ENCODE data around the gene FMN2.

FMN2 gene

GRCh38 chr1:240462277-240462676, 370.6 kb downstream of the FMN2 start:
- DNase-seq, result no peak

DNA sequence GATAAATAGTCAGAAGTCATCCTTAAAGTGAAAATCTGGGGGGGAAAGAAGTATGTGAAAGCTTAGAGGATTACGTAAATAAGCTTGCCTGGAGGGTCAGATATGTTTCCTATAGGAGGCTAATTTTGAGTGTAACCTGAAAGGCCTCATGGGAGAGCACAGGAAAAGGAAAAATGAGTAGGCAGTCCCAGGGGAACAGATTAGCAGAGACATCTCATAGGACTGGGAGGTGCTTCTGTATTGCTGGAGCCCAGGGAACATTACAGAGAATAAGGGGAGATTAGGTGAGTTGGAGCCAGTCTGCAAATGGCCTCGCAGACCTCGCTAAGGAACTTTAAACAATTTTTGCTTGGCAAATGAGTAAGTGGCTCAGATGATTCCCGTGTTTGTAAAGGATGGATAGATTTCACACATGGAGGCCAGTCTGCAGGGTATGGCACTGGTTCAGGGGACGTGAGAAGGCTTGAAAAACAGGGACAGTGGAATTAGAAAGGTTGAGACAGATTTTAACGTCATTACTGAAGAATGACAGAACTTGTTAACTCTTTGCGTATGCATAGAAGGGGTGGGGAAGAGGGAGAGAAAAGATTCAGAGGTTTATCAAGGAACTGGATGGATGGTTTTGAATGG, 371.2 kb downstream of the FMN2 start:
- no peak for DNase-seq

GRCh38 chr1:240464099-240464498, 372.4 kb downstream of the FMN2 start:
- DNase-seq, result no peak

DNA sequence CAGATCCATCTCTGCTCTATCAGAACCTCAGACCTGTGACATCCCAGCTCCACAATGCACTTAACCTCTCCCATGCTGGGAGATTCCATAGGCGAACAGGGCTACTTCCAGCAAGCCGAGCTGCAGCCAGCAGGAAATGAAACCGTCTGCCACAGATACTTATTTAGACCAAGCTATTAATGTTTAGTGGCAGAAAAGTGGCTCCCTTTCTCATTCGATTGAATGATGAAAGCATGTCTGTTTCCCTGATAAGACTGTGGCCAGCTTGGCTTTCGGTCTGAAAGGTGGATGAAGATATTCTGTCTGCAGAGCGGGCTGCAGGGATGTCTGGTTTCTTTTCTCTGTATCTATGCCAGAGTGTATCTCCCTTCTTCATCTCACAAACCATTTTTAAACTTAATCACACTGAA, 373.9 kb downstream of the FMN2 start:
- DNase-seq, result no peak

DNA sequence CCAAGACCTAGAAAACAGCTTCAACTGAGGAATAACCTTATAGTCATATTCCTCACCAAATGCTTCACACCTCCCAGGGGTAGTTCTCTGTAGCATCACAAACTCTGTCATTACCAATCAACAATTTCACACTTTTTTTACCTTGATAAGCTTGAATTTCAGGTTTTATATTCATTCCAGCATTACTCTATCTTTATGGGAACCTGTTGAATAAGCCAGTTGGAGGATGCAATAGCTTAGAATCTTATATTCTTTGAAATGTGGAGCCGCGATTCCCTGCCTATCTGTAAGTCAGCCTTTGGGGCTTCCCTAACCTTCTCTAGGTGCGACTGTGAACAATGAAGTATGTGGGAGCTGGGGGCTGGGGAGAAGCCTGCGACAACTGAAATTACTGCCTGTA, 374.8 kb downstream of the FMN2 start:
- DNase-seq, result no peak

GRCh38 chr1:240467895-240468294, 376.2 kb downstream of the FMN2 start:
- no peak for DNase-seq

DNA sequence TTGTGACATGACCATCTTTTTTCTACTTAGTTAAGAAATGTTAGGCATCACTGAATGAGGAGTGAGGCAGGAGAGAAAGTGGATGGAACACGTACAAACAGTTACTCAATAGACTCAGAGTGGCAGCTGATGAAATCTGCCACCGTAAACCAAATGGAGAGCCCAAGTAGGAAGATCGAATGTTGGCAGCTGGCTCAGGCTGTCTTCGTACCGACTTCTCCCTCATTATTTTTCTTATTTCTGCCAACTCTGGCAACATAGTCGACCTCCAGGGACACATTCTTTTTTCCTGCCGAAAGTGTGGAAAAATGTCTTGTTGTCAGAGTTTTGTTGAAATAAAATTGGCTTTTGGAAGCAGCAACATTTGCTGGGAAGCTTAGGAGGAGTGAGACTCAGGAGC, 377.0 kb downstream of the FMN2 start:
- no peak for DNase-seq

GRCh38 chr1:240474133-240474614, 382.5 kb downstream of the FMN2 start:
- DNase-seq, result no peak

GRCh38 chr1:240475832-240476231, 384.1 kb downstream of the FMN2 start:
- DNase-seq, result no peak

DNA sequence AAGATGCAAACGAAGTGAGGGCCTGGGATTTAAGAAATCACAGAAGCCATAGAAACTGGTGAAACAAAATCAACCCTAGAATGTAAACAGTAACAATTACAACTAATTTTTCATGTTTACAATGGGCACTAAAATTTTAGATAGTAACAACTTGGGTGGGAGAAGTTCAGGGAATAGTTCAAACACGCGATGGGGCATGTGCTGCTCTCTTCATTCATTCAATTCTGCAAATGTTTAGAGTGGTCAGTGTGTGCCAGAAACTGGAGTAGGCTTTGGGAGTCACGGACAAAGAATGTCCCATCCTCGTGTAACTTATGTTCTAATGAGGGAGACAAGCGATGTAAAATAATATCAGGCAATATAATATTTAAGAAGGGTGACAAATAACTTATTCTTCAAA, 386.9 kb downstream of the FMN2 start:
- no peak for DNase-seq

GRCh38 chr1:240484804-240485443, 393.2 kb downstream of the FMN2 start:
- no peak for DNase-seq

DNA sequence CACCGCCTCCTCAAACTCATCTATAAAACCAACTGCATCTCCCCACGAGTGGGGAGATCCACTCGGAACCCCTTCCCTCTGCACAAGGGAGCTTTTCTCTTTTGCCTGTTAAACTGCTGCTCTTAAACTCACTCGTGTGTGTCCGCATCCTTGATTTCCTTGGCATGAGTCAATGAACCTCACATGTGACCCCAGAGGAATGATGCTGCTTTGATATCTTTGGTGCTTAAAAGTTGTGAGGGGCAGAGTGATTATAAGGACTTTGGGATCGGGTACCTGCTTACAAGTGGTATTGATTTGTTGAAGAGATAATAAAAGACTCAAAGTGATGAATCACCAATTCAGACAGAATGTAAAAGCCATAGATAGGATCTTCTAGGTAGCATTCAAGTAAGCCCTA, 394.9 kb downstream of the FMN2 start:
- no peak for DNase-seq

- DNase-seq, result no peak
Measured at GRCh38 chr1:240487493-240487892, 395.8 kb downstream of the FMN2 start.

DNA sequence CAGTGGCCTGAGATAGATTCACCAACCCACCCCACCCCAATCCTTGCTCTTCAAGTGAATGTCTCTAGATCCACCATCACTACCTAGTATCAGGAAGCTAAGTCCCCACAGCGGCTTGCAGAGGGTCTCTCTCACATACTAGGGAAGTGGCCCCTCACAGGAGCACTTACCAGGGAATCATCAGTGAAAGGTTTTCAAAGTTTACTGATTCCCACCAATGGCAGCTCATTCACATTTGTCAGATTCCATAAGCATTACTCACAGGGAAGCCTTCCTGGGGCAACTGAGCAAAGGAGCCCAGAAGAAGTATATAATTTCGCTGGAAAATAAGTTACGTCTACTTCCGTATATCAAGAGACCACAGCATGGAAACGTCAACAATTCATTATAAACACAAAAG, 399.5 kb downstream of the FMN2 start:
- no peak for DNase-seq

DNA sequence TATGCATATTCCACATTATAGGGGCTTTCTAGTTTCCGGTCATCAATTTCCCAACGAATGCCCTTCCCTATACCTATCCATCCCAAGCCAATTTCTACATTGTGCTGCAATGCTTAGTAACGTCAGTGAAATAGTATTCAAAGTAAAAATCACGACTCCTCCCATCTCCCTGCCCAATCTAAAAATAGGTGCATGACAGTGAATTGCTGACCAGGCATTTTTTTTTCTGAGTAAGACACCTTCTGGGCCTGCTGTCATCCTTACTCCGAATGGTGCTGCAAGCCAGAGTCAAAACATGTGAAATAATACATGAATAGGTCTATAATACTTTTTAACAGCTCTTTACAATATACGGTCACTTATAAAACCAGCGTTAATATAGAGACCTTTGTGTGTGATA, 400.1 kb downstream of the FMN2 start:
- DNase-seq, result no peak

DNA sequence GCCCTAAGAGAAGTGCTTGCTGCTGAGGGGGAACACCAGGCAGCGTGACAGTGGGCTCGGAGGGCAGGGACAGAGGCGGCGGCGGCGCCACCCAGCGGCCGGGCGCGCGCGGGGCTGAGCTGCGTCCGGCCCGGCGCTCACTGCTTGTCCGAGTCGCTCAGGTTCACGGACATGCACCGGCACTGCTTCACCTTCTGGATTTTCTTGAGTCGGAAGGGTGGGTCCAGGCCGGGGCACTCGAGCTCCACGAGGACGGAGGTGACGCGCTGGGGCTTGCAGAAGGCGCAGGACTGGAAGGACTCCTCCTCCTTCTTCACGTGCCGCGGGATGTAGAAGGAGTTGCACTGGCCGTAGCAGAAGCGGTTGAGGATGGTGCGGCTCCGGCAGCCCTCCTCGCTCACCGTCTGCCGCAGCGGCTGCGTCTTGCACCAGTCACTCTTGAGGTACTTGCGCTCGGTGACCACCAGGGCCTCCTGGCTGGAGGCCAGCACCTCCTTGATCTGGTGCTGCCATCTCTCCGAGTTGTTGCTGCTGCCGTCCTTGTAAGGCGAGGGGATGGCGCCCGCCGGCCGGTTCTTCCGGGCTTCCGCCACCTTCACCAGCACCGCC, 401.3 kb downstream of the FMN2 start:
- DNase-seq, result peak; percentile 3 to 11

- DNase-seq, result no peak
Measured at GRCh38 chr1:240495601-240496000, 403.9 kb downstream of the FMN2 start.

DNA sequence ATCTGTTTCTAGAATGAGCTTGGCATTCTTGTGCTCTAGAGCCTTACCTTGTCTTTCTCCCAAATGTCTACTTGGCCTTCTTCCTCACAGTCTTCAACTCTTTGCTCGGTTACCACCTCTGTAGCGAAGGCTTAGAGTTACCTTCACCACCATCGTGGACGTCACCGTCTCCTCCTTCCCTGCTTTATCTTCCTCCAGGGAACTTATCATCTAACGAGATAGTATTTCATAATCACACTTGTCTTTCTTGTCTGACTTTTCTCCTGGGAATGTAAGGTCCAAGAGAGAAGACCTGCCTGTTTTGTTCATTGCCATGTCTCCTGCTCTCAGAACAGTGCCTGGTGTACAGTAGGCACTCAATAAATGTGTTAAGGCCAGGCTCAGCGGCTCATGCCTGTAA, 404.7 kb downstream of the FMN2 start:
- DNase-seq, result no peak

DNA sequence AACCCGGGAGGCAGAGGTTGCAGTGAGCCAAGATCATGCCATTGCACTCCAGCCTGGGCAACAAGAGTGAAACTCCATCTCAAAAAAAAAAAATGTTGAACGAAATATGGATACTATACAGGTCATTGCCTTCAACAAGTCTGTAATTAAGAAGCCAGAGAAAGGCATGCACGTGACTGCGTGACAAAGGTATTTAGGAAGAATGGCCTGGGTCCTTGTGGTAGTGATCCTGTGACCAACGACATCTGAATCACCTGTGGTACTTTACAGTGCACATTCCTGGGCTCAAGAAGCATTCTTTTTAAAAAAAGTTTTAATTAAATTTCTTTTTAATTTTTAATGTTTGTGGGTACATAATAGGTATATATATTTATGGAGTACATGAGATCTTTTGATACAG, 405.3 kb downstream of the FMN2 start:
- no peak for DNase-seq

DNA sequence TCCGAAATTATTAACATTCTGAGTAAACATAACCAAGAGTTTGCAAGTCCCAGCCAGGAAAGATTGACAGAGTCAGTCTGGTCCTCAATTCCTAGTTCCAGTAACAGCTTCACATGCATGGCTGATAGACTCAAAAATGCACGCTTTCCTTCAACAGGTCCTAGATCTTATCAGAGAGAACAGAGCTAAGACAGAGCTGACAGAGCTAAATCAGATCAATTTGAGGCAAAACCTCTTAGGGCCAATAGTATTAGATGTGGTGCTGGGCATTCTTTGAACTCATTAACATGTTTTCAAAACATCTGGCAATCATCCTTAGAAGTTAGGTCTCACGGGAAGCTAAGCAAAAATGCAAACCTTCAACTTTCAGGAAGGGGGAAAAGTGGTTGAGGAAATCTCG, 406.2 kb downstream of the FMN2 start:
- DNase-seq, result no peak

DNA sequence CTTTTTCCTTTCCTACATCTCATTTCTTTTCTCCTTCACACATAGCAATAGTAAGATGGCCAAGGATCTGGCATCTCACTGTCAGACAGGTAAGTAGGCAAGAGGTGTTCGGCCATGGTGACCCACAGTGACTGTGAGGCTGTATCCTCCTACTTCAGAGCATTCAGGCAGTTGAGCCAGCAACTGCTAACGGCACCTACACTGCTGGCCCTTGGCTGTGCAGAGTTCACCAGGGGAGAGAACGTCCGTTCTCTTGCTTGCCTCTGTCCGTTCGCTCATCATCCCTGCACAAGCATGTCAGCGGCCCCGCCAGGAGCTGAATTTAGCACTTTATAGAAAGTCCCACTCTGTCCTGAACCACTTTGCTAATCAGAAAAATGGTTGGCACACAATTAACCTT, 406.7 kb downstream of the FMN2 start:
- no peak for DNase-seq

DNA sequence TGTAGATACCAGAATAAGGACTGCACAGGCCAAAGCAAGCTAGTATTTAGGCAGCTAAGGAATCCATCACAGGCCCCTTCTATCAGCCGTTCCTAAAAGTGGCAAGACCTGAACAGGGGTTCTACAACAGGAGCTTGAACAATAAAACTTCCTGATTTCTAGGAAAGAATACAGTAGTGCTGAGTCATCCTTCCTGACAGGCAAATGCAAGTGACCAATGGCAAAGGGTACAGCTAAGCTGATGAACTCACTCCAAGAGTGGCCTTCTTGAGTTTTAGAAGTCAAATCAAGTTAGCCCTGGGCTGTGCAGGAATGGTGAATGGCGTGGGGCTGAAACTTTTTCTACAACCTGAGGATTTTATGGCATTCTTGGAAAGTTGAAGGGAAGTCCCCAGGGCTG, 407.3 kb downstream of the FMN2 start:
- DNase-seq, result no peak

DNA sequence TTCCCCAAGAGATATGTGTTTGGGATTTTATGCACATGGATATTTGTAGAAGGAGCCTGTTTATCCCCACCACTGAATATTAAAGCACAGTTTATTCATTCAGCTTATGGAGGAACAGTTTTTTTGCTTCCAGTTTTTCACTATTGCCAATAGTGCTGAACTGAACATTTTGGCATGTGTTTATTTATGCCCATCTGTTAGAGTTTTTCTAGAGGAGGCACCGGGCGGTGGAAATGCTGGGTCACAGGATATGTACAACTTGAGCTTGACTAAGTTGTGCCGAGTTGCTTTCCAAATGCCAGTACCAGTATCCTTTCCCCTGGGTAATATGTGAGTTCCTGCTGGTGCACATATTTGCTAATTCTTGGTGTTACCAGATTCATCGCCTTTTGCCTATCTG, 409.0 kb downstream of the FMN2 start:
- DNase-seq, result no peak

- no peak for DNase-seq
Measured at GRCh38 chr1:240501115-240501514, 409.4 kb downstream of the FMN2 start.

GRCh38 chr1:240503036-240503435, 411.4 kb downstream of the FMN2 start:
- no peak for DNase-seq

All from CD4-positive, alpha-beta T cell treated with Interferon alpha-2 for 1 hour (primary cell).